GM13977 (cell line): ENCODE measurements around the gene EIF3A.

Source experiments
- DNase-seq: peaks from one replicate; pipeline ENCODE4 v3.0.0; 2012; ENCODE audit warnings: low spot score
- CTCF ChIP-seq: IDR thresholded peaks from 2 replicates; pipeline ENCODE4 v1.5.1; 2012; ENCODE audit warnings: mild to moderate bottlenecking, control low read depth; ENCODE audit not compliant: insufficient read depth; ENCODE audit errors: extremely low read depth, missing control alignments
- in situ Hi-C: fragments of 300-500 bp; cut with MboI; formaldehyde crosslinking; loops from one replicate; pipeline ENCODE4 v1.12.0; 2022; ENCODE audit warnings: low sequenced_read_pairs, low pct_unique_long_range_greater_than_20kb, mixed read lengths, inconsistent platforms; ENCODE audit not compliant: unreplicated experiment

EIF3A gene, protein sequence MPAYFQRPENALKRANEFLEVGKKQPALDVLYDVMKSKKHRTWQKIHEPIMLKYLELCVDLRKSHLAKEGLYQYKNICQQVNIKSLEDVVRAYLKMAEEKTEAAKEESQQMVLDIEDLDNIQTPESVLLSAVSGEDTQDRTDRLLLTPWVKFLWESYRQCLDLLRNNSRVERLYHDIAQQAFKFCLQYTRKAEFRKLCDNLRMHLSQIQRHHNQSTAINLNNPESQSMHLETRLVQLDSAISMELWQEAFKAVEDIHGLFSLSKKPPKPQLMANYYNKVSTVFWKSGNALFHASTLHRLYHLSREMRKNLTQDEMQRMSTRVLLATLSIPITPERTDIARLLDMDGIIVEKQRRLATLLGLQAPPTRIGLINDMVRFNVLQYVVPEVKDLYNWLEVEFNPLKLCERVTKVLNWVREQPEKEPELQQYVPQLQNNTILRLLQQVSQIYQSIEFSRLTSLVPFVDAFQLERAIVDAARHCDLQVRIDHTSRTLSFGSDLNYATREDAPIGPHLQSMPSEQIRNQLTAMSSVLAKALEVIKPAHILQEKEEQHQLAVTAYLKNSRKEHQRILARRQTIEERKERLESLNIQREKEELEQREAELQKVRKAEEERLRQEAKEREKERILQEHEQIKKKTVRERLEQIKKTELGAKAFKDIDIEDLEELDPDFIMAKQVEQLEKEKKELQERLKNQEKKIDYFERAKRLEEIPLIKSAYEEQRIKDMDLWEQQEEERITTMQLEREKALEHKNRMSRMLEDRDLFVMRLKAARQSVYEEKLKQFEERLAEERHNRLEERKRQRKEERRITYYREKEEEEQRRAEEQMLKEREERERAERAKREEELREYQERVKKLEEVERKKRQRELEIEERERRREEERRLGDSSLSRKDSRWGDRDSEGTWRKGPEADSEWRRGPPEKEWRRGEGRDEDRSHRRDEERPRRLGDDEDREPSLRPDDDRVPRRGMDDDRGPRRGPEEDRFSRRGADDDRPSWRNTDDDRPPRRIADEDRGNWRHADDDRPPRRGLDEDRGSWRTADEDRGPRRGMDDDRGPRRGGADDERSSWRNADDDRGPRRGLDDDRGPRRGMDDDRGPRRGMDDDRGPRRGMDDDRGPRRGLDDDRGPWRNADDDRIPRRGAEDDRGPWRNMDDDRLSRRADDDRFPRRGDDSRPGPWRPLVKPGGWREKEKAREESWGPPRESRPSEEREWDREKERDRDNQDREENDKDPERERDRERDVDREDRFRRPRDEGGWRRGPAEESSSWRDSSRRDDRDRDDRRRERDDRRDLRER (N-terminal part only)

DNA sequence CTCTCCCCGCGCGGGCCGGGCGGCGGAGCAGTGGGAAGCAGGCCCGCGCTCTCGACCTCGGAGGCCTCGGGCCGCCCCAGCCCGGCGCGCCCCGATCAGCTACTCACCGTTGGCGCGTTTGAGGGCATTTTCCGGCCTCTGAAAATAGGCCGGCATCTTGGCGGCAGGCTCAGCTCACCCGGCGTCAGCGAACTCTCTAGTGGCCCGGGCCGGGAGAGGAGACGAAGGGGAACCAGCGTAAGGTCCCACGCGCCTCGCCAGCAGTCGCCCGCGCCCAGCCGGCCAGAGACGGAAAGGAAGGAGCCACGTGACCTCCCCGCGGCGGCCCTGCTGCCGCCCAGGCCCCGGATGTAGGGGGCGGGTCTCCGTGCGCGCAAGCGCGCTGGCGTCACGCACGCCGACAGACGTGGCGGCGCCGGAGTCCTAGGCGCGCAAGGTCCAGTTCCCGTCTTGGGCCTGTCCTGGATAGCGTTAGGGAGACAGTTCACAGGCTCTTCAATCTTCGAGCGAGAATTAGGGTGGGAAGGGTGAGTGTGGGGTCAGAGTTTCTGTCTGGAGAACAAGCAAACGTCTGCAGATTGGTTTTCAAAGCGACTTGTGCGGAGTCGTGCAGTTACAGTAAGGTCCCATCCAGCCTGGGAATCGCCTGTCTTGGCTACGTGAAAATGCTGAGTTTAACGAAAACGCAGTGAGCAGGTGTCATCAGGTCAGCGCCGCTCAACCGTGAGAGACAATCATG lies at the start of gene EIF3A:
Gene EIF3A (minus strand): TSS at position 297 of the 739 bp plus-strand sequence. CDS start 141 bp downstream, at position 156.
- TF ChIP-seq CTCF, result peak; percentile 3
- peak; percentile 95 for DNase-seq
- in situ Hi-C loops, result no loop called here

GRCh38 chr10:119129721-119130120 lies 49.1 kb upstream of the EIF3A start:
- in situ Hi-C loops, result no loop called here

DNA sequence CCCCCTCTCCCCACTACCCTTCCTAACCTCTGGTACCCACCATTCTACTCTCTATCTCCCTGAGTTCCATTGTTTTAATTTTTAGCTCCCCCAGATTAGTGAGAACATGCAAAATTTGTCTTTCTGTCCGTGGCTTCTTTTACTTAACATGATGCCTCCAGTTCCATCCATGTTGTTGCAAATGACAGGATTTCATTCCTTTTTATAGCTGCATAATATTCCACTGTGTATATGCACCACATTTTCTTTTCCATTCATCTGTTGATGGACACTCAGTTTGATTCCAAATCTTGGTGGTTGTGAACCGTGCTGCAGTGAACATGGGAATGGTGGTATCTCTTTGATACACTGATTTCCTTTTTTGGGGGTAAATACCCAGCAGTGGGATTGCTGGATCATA lies 45.3 kb upstream of the EIF3A start:
- in situ Hi-C loops, result no loop called here
- DNase-seq, result no peak
- no peak for TF ChIP-seq CTCF

More at GRCh38 chr10:119129721-119130120, 49.1 kb upstream of the EIF3A start:
- TF ChIP-seq CTCF, result no peak
- no peak for DNase-seq

GRCh38 chr10:119120875-119121274 lies 40.3 kb upstream of the EIF3A start:
- no peak for DNase-seq
- in situ Hi-C loops, result no loop called here
- no peak for TF ChIP-seq CTCF

GRCh38 chr10:119120413-119120867 lies 39.8 kb upstream of the EIF3A start:
- no peak for TF ChIP-seq CTCF
- in situ Hi-C loops, result no loop called here
- DNase-seq, result peak; percentile 69
